G401.6 (cell line): ENCODE results near the gene PIGQ.

ENCODE experiments used
- FAIRE-seq: peaks from 2 replicates; lab custom pipeline; 2012; peaks lifted over from hg19 to GRCh38; lab: Jason Lieb, UNC

PIGQ gene

DNA sequence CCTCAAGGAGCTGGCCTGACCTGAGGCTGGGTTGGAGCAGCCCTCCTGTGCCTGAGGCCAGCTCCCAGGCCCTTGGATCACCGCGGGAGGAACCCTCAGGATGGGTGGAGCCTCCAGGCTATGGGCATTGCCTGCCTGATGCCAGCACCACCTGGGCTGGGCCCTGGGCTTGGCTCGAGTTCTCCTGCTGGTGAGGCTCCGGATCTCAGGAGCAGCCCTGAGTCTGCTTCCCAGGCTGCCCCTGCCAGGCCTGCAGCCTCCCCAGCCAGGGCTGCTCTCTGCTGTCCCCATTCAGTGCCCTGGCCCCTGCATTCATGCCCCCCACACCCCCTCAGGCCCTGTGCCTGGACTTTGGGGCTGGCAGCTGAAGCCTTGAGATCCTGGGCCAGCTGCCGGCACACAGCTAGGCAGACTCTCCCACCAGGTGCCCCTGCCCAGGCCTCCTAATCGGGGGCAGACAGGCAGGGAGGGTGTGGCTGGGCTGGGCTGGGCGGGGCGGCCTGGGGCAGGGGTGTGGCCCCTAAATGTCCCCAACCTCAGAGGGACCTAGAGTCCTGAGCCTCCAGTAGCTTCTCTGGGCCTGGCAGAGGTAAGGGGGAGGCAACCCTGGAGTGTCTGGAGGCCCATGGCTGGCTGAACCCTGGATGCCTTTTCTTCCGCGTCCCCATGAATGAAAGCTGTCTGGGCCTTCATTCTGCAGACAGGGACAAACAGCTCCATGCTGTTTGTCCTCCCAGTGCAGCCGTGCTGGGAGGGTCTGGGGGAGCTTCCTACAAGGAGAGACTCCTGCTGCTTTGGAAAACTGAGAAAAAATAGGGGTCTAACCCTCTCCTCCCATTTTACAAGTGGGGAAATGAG is 1.1 kb upstream of the PIGQ start:
- FAIRE-seq: no peak

DNA sequence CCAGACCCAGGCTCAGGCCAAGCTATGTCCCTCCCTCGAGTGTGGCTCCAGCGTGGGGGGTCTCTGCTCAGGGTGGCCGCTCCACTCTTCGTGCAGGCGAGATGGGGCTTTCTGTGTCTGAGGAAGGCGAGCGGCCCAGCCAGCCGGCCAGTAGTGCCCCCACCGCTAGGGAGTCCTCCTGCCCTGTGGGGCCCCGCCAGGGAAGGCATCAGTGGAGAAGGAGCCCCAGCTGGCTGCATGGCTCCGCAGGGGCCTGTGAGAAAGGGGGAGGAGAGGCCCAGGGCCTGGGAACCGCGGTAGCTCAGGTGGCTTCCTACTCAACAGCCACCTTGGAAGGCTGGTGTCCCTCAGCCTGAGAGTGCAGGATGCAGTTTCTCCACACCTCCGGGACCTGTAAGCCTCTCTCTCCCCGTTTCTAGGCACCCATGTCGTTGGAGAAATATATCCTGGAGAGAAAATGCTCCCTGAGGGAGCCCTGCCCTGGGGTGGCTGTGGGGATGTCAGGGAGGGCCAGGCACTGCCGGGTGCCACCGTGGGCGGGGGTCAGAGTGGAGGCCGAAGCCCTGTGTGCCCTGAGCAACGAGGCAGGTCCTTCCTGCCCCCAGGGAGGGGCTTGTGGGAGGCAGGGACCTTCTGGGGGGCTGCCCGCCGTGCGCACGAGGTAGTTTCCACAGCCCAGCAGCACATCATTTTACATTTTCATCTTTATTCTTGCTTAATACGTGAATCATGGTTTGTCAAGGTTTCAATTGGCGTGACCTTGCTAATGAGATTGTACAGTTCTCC is 3.3 kb downstream of the PIGQ start:
- FAIRE-seq: no peak

DNA sequence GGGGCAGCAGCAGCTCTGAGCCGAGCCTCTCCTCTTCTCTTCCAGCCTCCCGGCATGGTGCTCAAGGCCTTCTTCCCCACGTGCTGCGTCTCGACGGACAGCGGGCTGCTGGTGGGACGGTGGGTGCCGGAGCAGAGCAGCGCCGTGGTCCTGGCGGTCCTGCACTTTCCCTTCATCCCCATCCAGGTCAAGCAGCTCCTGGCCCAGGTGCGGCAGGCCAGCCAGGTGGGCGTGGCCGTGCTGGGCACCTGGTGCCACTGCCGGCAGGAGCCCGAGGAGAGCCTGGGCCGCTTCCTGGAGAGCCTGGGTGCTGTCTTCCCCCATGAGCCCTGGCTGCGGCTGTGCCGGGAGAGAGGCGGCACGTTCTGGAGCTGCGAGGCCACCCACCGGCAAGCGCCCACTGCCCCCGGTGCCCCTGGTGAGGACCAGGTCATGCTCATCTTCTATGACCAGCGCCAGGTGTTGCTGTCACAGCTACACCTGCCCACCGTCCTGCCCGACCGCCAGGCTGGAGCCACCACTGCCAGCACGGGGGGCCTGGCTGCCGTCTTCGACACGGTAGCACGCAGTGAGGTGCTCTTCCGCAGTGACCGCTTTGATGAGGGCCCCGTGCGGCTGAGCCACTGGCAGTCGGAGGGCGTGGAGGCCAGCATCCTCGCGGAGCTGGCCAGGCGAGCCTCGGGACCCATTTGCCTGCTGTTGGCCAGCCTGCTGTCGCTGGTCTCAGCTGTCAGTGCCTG is 4.4 kb downstream of the PIGQ start:
- no peak for FAIRE-seq

- no peak for FAIRE-seq
Observed at GRCh38 chr16:575354-576196, 5.8 kb downstream of the PIGQ start.

GRCh38 chr16:576197-576822 is 6.5 kb downstream of the PIGQ start:
- FAIRE-seq: no peak

GRCh38 chr16:576823-577201 is 7.0 kb downstream of the PIGQ start:
- FAIRE-seq: no peak

DNA sequence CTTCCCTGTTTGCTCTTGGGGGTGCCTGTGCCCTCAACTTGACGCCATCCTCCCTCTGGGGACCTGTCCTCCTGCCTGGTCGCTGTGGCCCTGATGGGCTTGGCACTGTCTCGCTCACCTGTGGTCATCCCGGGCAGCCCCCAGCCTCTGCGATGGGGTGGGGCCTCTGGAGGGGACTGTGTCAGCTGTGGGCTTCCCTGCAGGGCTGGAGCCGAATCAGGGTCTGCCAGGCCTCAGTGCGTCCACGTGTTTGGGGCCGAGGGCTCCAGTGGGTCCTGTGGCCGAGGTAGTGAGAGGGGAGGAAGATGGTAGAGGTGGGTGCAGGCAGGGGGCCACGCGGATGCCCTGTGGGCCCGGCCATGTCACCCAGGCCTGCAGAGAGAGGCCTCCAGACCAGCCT is 8.0 kb downstream of the PIGQ start:
- FAIRE-seq: no peak

DNA sequence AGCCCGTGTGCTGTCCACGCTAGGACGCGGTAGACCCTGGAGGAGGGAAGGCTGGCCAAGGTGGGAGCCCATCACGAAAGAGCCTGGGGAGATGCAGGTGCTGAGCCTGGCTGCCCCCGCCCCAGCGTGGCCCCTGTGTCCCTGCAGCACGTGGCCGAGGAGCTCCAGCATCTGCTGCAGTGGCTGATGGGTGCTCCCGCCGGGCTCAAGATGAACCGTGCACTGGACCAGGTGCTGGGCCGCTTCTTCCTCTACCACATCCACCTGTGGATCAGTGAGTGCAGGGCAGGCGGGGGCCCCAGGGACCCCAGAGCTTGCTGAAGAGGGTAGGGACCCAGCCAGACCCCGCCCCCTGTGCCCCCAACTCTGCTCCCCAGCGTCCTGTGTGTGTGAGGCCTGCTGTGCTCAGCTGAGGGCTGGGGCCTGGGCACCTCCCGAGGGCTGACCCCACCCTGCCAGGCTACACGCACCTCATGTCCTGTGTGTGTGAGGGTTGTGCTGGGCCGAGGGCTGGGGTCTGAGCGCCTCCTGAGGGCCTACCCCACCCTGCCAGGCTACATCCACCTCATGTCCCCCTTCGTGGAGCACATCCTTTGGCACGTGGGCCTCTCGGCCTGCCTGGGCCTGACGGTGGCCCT is 8.6 kb downstream of the PIGQ start:
- no peak for FAIRE-seq

DNA sequence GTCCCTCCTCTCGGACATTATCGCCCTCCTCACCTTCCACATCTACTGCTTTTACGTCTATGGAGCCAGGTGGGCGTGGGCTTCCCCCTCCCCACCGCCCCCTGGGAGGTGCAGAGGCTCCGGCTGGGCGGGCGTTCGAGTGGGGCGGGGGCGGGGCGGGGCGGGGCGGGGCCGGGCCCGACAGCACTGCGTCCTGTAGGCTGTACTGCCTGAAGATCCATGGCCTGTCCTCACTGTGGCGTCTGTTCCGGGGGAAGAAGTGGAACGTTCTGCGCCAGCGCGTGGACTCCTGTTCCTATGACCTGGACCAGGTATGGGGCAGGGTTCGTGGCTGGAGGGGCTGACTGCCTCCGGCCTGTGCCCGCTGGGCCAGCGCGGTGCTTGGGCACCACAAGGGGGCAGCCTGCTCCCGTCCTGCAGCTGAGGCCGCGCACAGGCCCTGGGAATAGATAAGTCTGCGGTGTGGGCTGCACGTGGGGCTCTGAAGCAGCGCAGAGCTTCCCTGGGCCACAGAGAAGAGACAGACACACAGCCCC is 9.2 kb downstream of the PIGQ start:
- FAIRE-seq: no peak

DNA sequence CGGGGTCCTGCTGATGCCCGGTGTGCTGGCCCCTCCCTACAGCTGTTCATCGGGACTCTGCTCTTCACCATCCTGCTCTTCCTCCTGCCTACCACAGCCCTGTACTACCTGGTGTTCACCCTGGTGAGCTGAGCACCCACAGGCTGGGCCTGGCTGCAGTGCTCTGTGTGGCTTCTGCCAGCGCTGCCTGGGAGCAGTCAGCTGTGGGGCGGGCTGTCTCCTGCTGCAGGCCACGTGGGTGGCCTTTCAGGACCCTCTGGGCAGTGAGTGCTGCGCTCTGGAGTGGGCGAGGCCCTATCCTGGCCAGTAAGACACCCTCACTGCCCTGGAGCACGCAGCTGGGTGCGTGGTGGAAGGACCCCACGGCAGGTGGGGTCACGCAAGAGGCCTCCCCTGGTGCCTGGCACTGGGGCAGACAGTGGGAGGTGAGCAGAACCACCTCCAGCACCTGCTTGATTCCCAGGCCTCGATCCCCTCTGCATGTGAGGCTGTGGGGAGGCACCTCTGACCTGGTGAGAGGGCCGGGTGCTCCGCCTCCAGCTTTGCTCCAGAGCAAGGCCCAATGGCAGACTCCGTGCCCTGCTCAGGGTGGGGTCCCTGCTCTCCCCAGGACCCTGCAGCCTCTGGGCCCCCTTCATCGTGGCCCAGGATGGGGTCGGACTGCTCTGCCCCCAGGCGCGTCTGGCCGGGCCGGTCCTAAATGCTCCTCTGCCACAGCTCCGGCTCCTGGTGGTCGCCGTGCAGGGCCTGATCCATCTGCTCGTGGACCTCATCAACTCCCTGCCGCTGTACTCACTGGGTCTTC is 10.6 kb downstream of the PIGQ start:
- no peak for FAIRE-seq

GRCh38 chr16:580946-581498 is 11.3 kb downstream of the PIGQ start:
- no peak for FAIRE-seq

DNA sequence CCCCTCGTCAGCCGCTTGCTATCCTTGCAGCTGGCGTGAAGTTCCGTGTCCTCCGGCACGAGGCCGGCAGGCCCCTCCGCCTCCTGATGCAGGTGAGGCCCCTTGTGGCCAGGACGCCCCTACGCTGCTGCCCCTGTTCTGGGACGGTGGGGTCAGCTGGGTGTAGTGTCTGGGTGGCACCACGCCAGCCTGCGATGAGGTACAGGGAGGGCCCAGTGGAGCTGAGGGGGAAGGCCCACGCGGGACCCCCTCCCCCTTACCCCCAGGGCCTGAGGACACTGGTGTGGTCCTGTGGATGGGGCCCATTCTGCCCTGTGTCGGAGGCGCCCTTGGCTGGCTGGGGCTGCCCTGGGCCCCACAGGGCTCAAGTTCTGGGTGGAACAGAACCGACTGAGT is 12.4 kb downstream of the PIGQ start:
- FAIRE-seq: no peak

GRCh38 chr16:582614-583331 is 13.0 kb downstream of the PIGQ start:
- no peak for FAIRE-seq

- no peak for FAIRE-seq
Observed at GRCh38 chr16:583470-583814, 13.7 kb downstream of the PIGQ start.

- FAIRE-seq: no peak
Observed at GRCh38 chr16:583815-584591, 14.2 kb downstream of the PIGQ start.

DNA sequence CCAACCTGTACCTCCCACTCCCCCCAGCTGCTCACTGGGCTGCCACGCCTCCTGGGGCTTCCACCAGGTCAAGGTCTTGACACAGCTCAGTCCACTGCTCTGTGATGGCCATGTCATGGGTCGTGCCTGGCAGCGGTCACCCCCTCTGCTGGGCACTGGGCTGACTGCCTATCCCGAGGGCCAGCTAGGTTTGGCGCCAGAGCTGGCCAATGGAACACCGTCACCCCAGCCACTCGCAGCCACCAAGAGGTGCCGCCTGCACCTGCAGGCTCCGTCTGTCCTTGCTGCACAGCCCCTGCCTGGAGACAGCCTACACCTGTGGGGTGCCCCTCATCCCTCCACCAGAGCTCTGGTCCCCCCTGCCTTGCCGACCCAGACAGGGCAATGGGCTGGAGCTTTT is 15.6 kb downstream of the PIGQ start:
- FAIRE-seq: no peak

DNA sequence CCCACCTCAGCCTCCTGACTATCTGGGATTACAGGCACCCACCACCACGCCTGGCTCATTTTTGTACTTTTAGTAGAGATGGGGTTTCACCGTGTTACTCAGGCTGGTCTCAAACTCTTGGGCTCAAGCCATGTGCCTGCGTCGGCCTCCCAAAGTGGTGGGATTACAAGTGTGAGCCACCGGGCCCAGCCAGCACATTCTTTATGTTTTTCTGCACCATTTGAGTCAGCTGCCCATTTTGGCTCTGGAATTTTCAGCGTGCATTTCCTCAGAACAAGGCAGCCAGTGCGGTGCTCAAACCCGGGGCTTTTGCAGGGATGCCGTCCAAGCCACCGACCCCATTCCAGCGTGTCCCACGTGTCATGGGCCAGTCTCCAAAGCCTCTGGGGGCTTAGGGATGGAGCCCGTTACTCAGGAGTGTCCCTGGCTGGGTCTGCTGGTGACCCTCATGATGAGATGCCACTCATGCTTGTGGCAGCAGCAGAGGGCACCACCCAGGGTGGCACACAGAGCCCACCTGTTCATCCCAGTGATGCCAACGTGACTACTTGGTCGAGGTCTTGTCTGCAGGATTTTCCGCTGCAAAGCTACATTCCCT is 16.4 kb downstream of the PIGQ start:
- no peak for FAIRE-seq
